Measurements from ENCODE around the gene LRP1.

GRCh38 chr12:57237596-57237931, 109.3 kb downstream of the LRP1 start:
- TF ChIP-seq CTCF (IDR thresholded peaks at IDR 0.05) (no peak), ZFX (IDR thresholded peaks at IDR 0.05; ENCODE audit: borderline replicate concordance) (no peak)

Measured in 22Rv1 (cell line).